Gastroesophageal sphincter (tissue), 4 donors: ENCODE results near the gene TIAL1. TPM values are rescaled to one million over a fixed set of nuclear protein-coding genes. Genes with fewer than 3 reads are reported as not detected.

Experiments
- ATAC-seq: fragments of 150-250 bp; one replicate; pipeline ENCODE4 v1.9.1; 2016; ENCODE audit warnings: mild to moderate bottlenecking, moderate library complexity
- H3K27ac ChIP-seq, 4 donors: fragments of 200-600 bp; sonication (generic) in 3 of 4; 1 replicate in 3 of 4; 2 replicates in 1 of 4; pipeline ENCODE4 v1.5.1; 2016 to 2019
- H3K27me3 ChIP-seq: fragments of 200-600 bp; sonication (generic); one replicate; pipeline ENCODE4 v1.5.1; 2019
- H3K36me3 ChIP-seq, 2 donors: fragments of 200-600 bp; sonication (generic); one replicate each; pipeline ENCODE4 v1.5.1; 2019; ENCODE audit warnings: control low read depth in 1 of 2
- H3K4me1 ChIP-seq, 3 donors: fragments of 200-600 bp; sonication (generic); 1 replicate in 2 of 3; 2 replicates in 1 of 3; pipeline ENCODE4 v1.5.1; 2016 to 2019; ENCODE audit warnings: control low read depth in 2 of 3
- H3K4me3 ChIP-seq, 2 donors: fragments of 200-600 bp; sonication (generic); one replicate each; pipeline ENCODE4 v1.5.1; 2019; ENCODE audit warnings: mild to moderate bottlenecking in 1 of 2, moderate library complexity in 1 of 2
- H3K9me3 ChIP-seq, 3 donors: fragments of 200-600 bp; sonication (generic); one replicate each; pipeline ENCODE4 v1.5.1; 2017 to 2019; ENCODE audit warnings: control low read depth in 2 of 3
- EP300 ChIP-seq: sonication (generic); formaldehyde crosslinking; IDR thresholded peaks from one replicate; pipeline ENCODE4 v1.6.1; 2017; ENCODE audit warnings: antibody characterized with exemption, mild to moderate bottlenecking
- POLR2A ChIP-seq, 2 donors: fragments of 450-650 bp; IDR thresholded peaks; one replicate each; pipeline ENCODE4 v1.6.1; 2017; ENCODE audit warnings: antibody characterized with exemption in 2 of 2, mild to moderate bottlenecking in 2 of 2, moderate library complexity in 1 of 2
- POLR2AphosphoS5 ChIP-seq: sonication (generic); formaldehyde crosslinking; IDR thresholded peaks from one replicate; pipeline ENCODE4 v1.6.1; 2017; ENCODE audit warnings: antibody characterized with exemption
- WGBS, 2 donors: methylation state at CpG; one replicate each; pipeline ENCODE4 v1.1.5; 2018; ENCODE audit warnings: low coverage in 1 of 2; 5-methylcytosine and 5-hydroxymethylcytosine counted together
- total RNA-seq, 4 donors: library from RNA; depleted of rRNA; stranded (reverse); fragments of >200 nt; gene quantifications; one replicate each; pipeline ENCODE4 v1.1.0, GENCODE V29; 2016
- TF ChIP-seq, protein P1 (sequence below), 4 experiments: fragments of 200-600 bp in 2 of 4; fragments of 450-650 bp in 2 of 4; sonication (generic) in 1 of 4; IDR thresholded peaks; one replicate each; pipeline ENCODE4 v1.5.1; 2017 to 2019; ENCODE audit warnings: antibody characterized with exemption in 4 of 4, mild to moderate bottlenecking in 2 of 4, moderate library complexity in 2 of 4

The TIAL1 gene
- total RNA-seq, 4 donors from 2014 or later, result 53.6 to 117 (median 57.9) TPM

DNA sequence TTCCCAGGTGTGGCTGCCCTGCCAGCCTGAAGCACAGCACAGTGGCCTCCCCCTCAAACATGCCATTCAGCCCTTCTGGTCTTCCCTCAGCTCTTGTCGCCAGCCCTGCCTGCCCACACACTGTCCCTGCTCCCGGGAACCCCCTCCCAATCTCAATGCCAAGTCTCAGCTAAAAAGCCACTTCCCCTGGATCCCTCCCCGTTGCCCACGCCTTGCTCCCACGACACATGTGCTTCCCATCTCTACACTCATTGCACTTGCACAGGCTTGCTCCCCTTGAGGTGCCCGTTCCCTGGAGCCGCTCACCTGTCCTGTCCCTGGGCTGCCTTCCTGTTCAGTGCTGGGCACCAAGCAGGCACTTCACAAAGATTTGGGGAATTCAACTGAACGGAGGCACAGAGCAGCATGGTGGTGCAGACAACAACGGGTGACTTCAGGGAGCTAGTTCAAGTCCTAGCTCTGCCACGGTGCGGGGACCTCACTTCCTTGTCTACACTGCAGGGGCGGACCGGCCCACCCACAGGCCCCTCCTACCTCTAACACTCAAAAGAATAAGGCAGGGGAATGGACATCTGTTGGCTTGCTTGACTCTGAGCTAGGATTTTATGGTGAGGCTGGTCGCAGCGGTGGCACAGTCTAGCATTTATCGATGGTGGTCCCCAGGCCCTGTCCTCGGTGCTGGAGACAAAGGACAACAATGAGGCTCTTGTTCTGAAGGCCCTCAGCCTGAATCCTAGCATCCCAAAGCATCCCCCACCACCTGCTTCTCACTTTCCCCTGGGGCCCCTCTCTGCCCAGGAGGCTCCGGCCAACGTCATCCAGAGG is 72.7 kb downstream of the TIAL1 start:
- no peaks in the 10 kb centered on the region for H3K27me3 ChIP-seq
- no peak overlapping the region for H3K27ac ChIP-seq
- H3K4me1 ChIP-seq, result peaks cover 0 to 31% (median 0%) of the 10 kb centered on the region in 3 donors
- no peaks in the 10 kb centered on the region for H3K9me3 ChIP-seq
- peak; percentile 6 for ATAC-seq
- WGBS, 2 donors, result 88 to 100% methylated on average over 1 to 8 of the region's 19 CpGs
- peaks cover 0 to 29% of the 10 kb centered on the region in 2 donors for H3K36me3 ChIP-seq
- no peak overlapping the region for H3K4me3 ChIP-seq
- TF ChIP-seq EP300 (no peak), POLR2AphosphoS5 (no peak), POLR2A (IDR thresholded peaks at IDR 0.05) (no peak)
- TF ChIP-seq, protein P1, sequence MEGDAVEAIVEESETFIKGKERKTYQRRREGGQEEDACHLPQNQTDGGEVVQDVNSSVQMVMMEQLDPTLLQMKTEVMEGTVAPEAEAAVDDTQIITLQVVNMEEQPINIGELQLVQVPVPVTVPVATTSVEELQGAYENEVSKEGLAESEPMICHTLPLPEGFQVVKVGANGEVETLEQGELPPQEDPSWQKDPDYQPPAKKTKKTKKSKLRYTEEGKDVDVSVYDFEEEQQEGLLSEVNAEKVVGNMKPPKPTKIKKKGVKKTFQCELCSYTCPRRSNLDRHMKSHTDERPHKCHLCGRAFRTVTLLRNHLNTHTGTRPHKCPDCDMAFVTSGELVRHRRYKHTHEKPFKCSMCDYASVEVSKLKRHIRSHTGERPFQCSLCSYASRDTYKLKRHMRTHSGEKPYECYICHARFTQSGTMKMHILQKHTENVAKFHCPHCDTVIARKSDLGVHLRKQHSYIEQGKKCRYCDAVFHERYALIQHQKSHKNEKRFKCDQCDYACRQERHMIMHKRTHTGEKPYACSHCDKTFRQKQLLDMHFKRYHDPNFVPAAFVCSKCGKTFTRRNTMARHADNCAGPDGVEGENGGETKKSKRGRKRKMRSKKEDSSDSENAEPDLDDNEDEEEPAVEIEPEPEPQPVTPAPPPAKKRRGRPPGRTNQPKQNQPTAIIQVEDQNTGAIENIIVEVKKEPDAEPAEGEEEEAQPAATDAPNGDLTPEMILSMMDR (IDR thresholded peaks at IDR 0.05), result no peak

Other genes starting within 250 kb of the TIAL1 start
- gene RGS10, start 54.2 kb downstream of the TIAL1 start, total RNA-seq, result 10 to 100 TPM; 18.1 to 48.5 (median 33.4) TPM
- gene BAG3, start 54.4 kb upstream of the TIAL1 start, total RNA-seq, result 10 to 100 TPM; 31.2 to 80.4 (median 61.4) TPM
- gene INPP5F, start 129.1 kb upstream of the TIAL1 start, total RNA-seq, result 10 to 100 TPM; 17.1 to 26.9 (median 24.0) TPM